Smooth muscle cell (in vitro differentiated cells): ENCODE data around the gene SF3A2. TPM values are rescaled to one million over a fixed set of nuclear protein-coding genes. Genes with fewer than 3 reads are reported as not detected.

Experiments used
- DNase-seq: peaks from one replicate; lab custom pipeline; 2025; ENCODE audit not compliant: unreplicated experiment; lab: John Stamatoyannopoulos, UW
- H2AFZ ChIP-seq: fragments of 200-600 bp; sonication (generic); 2 replicates; pipeline ENCODE4 v1.6.0; 2016; ENCODE audit warnings: antibody characterized with exemption, low read depth, mild to moderate bottlenecking
- H3F3A ChIP-seq: fragments of 200-600 bp; sonication (generic); 2 replicates; pipeline ENCODE4 v1.6.0; 2017; ENCODE audit warnings: antibody characterized with exemption, low read depth
- H3K27ac ChIP-seq: fragments of 200-600 bp; sonication (generic); 2 replicates; pipeline ENCODE4 v1.5.1; 2016; ENCODE audit warnings: low read depth, mild to moderate bottlenecking
- H3K27me3 ChIP-seq: fragments of 200-600 bp; sonication (generic); 2 replicates; pipeline ENCODE4 v1.6.1; 2016; ENCODE audit warnings: low read depth, mild to moderate bottlenecking
- H3K36me3 ChIP-seq: fragments of 200-600 bp; sonication (generic); 2 replicates; pipeline ENCODE4 v1.5.1; 2016; ENCODE audit warnings: low read depth
- H3K4me1 ChIP-seq: fragments of 200-600 bp; sonication (generic); 2 replicates; pipeline ENCODE4 v1.5.1; 2016; ENCODE audit warnings: low read depth
- H3K4me2 ChIP-seq: fragments of 200-600 bp; sonication (generic); 2 replicates; pipeline ENCODE4 v1.6.0; 2016; ENCODE audit warnings: mild to moderate bottlenecking
- H3K4me3 ChIP-seq: fragments of 200-600 bp; sonication (generic); 2 replicates; pipeline ENCODE4 v1.5.1; 2016; ENCODE audit warnings: mild to moderate bottlenecking
- H3K79me2 ChIP-seq: fragments of 200-600 bp; sonication (generic); 2 replicates; pipeline ENCODE4 v1.6.0; 2016; ENCODE audit warnings: low read depth, mild to moderate bottlenecking
- H3K9ac ChIP-seq: fragments of 200-600 bp; sonication (generic); 2 replicates; pipeline ENCODE4 v1.6.0; 2016; ENCODE audit warnings: low read depth
- H3K9me3 ChIP-seq: fragments of 200-600 bp; sonication (generic); replicated peaks from 2 replicates; pipeline ENCODE4 v1.5.1; 2016; ENCODE audit warnings: low read depth
- H4K20me1 ChIP-seq: fragments of 200-600 bp; sonication (generic); 2 replicates; pipeline ENCODE4 v1.6.0; 2016; ENCODE audit warnings: low read depth
- CTCF ChIP-seq: fragments of 200-600 bp; sonication (generic); IDR thresholded peaks from 2 replicates; pipeline ENCODE4 v1.5.1; 2017; ENCODE audit warnings: borderline replicate concordance, mild to moderate bottlenecking, antibody characterized with exemption; ENCODE audit not compliant: insufficient read depth, poor library complexity, severe bottlenecking
- WGBS: methylation state at CpG from one replicate; pipeline ENCODE4 v1.1.7; 2016; ENCODE audit warnings: low lambda C conversion rate; 5-methylcytosine and 5-hydroxymethylcytosine counted together
- polyA plus RNA-seq: library from polyadenylated mRNA; unstranded; fragments of >200 nt; fragmentation: Nextera tagmentation; extraction: Ambion mirVana; gene quantifications from 2 replicates; pipeline ENCODE4 v1.2.1, GENCODE V29; 2016
- total RNA-seq: library from RNA; depleted of rRNA; stranded (reverse); fragments of >200 nt; gene quantifications from 2 replicates; pipeline ENCODE4 v1.2.3, GENCODE V29; 2014

Gene SF3A2
- total and polyA plus RNA-seq, 2 experiments from 2014 or later, result 28.5 to 63.0 TPM

DNA sequence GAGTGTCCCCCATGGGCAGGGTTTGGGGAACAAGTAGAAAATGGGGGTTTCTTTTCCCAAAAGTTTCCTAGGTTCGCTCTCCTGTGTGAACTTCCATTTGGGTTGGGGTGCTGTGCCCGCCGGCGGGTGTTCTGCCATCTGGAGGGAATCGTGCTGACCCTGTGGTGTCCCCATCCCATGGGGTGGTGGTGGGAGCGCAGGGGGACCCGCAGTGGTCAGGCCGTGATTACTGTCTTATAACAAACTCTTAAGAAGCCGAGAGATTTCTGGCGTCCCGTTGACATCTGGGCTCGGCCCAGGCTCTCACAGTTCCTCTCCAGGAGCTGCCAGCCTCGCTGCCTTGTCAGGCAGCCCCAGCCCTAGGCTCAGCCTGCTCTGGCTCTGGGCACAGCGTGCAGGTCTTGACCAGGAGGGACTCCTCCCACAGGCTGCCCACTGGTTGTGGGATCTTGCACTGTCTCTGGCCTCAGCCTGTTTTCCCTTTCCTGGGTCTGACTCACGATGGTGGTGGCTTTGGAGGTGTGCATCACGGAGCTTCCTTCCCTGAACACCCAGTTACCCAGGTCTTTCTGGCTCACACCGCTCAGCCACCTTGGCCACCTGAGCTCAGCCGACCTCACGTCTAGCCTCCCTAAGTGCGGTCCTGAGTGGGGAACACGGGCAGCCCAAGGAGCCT, 35.0 kb upstream of the SF3A2 start:
- 95% methylated on average over 21 of the region's 21 CpGs for WGBS
- H3K4me2 ChIP-seq, result no peak overlapping the region
- no peak overlapping the region for H3K27ac ChIP-seq
- H3K79me2 ChIP-seq, result no peaks in the 10 kb centered on the region
- no peaks in the 10 kb centered on the region for H3K36me3 ChIP-seq
- no peaks in the 10 kb centered on the region for H3F3A ChIP-seq
- no peak overlapping the region for H3K4me3 ChIP-seq
- peaks cover 53% of the 10 kb centered on the region for H4K20me1 ChIP-seq
- no peak overlapping the region for H2AFZ ChIP-seq
- H3K9me3 ChIP-seq, result no peaks in the 10 kb centered on the region
- H3K4me1 ChIP-seq, result no peaks in the 10 kb centered on the region
- no peaks in the 10 kb centered on the region for H3K27me3 ChIP-seq
- H3K9ac ChIP-seq, result no peak overlapping the region
- DNase-seq, result no peak
- TF ChIP-seq CTCF, result no peak

DNA sequence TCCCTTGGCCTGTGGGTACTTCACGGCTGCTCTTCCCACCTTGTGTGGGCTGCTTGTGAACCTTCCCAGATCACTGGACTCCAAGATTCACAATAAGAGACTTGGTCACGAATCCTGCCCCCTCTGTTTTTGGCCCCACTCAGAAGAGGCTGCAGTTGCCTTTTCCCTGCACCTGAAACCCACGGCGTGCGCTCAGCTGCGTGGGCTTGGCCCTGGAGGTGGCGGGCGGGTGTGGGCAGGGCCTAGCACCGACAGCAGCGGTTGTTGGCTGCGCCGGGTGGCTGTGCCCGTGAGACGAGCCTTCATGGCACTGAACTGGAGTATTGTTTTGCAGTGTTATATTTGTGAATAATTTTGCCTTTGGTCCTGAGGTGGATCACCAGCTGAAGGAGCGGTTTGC, 34.3 kb upstream of the SF3A2 start:
- Histone ChIP-seq H3K4me1 (no peaks in the 10 kb centered on the region), H2AFZ (no peak overlapping the region), H3K9me3 (no peaks in the 10 kb centered on the region), H3K4me2 (no peak overlapping the region), H3K36me3 (no peaks in the 10 kb centered on the region), H3K27me3 (no peaks in the 10 kb centered on the region), H3K27ac (no peak overlapping the region), H3F3A (no peaks in the 10 kb centered on the region), H4K20me1 (peaks cover 47% of the 10 kb centered on the region), H3K9ac (no peak overlapping the region), H3K4me3 (no peak overlapping the region), H3K79me2 (no peaks in the 10 kb centered on the region)
- WGBS, result 95% methylated on average over 15 of the region's 15 CpGs
- DNase-seq, result no peak
- TF ChIP-seq CTCF, result no peak

- Histone ChIP-seq H3K4me3 (no peak overlapping the region), H3K9me3 (no peaks in the 10 kb centered on the region), H3K36me3 (peaks cover 5% of the 10 kb centered on the region), H3K79me2 (no peaks in the 10 kb centered on the region), H3K4me2 (no peak overlapping the region), H4K20me1 (peaks cover 22% of the 10 kb centered on the region), H3K27me3 (no peaks in the 10 kb centered on the region), H3F3A (no peaks in the 10 kb centered on the region), H2AFZ (no peak overlapping the region), H3K27ac (no peak overlapping the region), H3K9ac (no peak overlapping the region), H3K4me1 (peaks cover 6% of the 10 kb centered on the region)
- WGBS, result 96% methylated on average over 15 of the region's 15 CpGs
- no peak for DNase-seq
- no peak for TF ChIP-seq CTCF
Observed at GRCh38 chr19:2207008-2207407, 29.6 kb upstream of the SF3A2 start.
